ENCODE results near the gene TNRC6A.

Gene TNRC6A

DNA sequence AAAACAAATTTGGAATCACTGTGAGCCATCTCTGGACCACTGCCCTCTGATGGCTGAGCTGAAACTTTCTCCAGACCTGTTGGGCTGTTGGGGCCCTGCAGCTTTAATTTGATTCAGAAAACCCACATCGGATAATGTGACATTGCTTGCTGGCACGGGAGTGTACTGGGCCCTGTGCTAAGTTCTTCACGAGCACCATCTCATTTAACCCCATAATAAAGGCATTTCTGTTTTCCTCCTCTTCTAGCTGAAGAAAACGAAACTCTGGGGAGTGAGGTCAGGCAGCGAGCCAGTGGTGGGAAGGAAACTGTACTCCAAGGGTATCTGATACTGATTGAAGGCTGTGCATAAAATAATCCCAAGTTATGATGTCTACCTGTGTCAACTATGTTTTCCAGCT, 34.5 kb upstream of the TNRC6A start:
- H3K79me2 ChIP-seq (ENCODE audit: insufficient read depth, low read length), result no peaks in the 10 kb centered on the region
- no peak overlapping the region for H3K9ac ChIP-seq (ENCODE audit: low read depth, low read length, poor library complexity, severe bottlenecking)
- no peaks in the 10 kb centered on the region for H3K36me3 ChIP-seq (ENCODE audit: insufficient read depth, low read length)
- H3K9me2 ChIP-seq (replicated peaks; ENCODE audit: low read depth, low read length), result no peaks in the 10 kb centered on the region
- H2AFZ ChIP-seq (ENCODE audit: low read length), result no peak overlapping the region
- H3K4me2 ChIP-seq (ENCODE audit: low read depth, low read length, poor library complexity, severe bottlenecking), result no peak overlapping the region
- H3K27me3 ChIP-seq (ENCODE audit: insufficient read depth, low read length, poor library complexity, severe bottlenecking), result no peaks in the 10 kb centered on the region
- no peaks in the 10 kb centered on the region for H3F3A ChIP-seq (ENCODE audit: low read depth)
- no peaks in the 10 kb centered on the region for H3K9me3 ChIP-seq (ENCODE audit: insufficient read depth, low read depth, low read length)
- no peak overlapping the region for H3K4me3 ChIP-seq (ENCODE audit: low read length, poor library complexity, severe bottlenecking)
- TF ChIP-seq CTCF (conservative IDR thresholded peaks at IDR 0.05; ENCODE audit: low read length), result no peak
- TF ChIP-seq EZH2phosphoT487 (IDR thresholded peaks at IDR 0.05; ENCODE audit: borderline replicate concordance), result no peak
- H4K20me1 ChIP-seq (ENCODE audit: insufficient read depth, low read length, poor library complexity, severe bottlenecking), result no peaks in the 10 kb centered on the region
- no peaks in the 10 kb centered on the region for H3K4me1 ChIP-seq (ENCODE audit: insufficient read depth, low read length, poor library complexity, severe bottlenecking)

DNA sequence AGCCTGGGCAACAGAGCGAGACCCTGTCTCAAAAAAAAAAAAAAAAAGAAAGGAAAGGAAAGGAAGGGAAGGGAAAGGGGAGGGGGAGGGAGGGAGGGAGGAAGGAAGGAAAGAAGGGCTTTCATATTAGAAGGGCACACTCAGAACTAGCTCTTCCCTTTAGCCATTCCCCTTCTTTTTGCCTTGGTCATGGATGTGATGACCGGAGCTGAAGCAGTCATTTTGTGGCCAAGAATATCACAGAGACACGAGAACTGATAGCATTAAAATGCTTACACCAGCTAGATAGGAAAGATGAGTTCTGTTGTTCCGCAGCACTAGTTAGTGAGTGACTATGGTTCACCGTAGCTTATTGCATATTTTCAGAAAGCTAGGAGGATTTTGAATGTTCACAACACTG, 32.8 kb upstream of the TNRC6A start:
- Histone ChIP-seq H3K4me1 (ENCODE audit: insufficient read depth, low read length, poor library complexity, severe bottlenecking) (no peaks in the 10 kb centered on the region), H3F3A (ENCODE audit: low read depth) (no peaks in the 10 kb centered on the region), H3K27me3 (ENCODE audit: insufficient read depth, low read length, poor library complexity, severe bottlenecking) (no peaks in the 10 kb centered on the region), H3K4me2 (ENCODE audit: low read depth, low read length, poor library complexity, severe bottlenecking) (no peak overlapping the region), H3K9me2 (replicated peaks; ENCODE audit: low read depth, low read length) (no peaks in the 10 kb centered on the region), H2AFZ (ENCODE audit: low read length) (no peak overlapping the region), H3K79me2 (ENCODE audit: insufficient read depth, low read length) (no peaks in the 10 kb centered on the region), H3K9me3 (ENCODE audit: insufficient read depth, low read depth, low read length) (no peaks in the 10 kb centered on the region), H4K20me1 (ENCODE audit: insufficient read depth, low read length, poor library complexity, severe bottlenecking) (no peaks in the 10 kb centered on the region), H3K9ac (ENCODE audit: low read depth, low read length, poor library complexity, severe bottlenecking) (no peak overlapping the region), H3K4me3 (ENCODE audit: low read length, poor library complexity, severe bottlenecking) (no peak overlapping the region), H3K36me3 (ENCODE audit: insufficient read depth, low read length) (no peaks in the 10 kb centered on the region)
- TF ChIP-seq CTCF (conservative IDR thresholded peaks at IDR 0.05; ENCODE audit: low read length), result no peak
- TF ChIP-seq EZH2phosphoT487 (IDR thresholded peaks at IDR 0.05; ENCODE audit: borderline replicate concordance), result no peak

- Histone ChIP-seq H3K36me3 (ENCODE audit: insufficient read depth, low read length) (no peaks in the 10 kb centered on the region), H3K9ac (ENCODE audit: low read depth, low read length, poor library complexity, severe bottlenecking) (no peak overlapping the region)
- no peak for TF ChIP-seq EZH2phosphoT487 (IDR thresholded peaks at IDR 0.05; ENCODE audit: borderline replicate concordance)
- TF ChIP-seq CTCF (conservative IDR thresholded peaks at IDR 0.05; ENCODE audit: low read length), result no peak
Measured at GRCh38 chr16:24698308-24698707, 31.1 kb upstream of the TNRC6A start.

More at GRCh38 chr16:24698308-24698707, 31.1 kb upstream of the TNRC6A start:
- no peaks in the 10 kb centered on the region for H4K20me1 ChIP-seq (ENCODE audit: insufficient read depth, low read length, poor library complexity, severe bottlenecking)
- H3K4me1 ChIP-seq (ENCODE audit: insufficient read depth, low read length, poor library complexity, severe bottlenecking), result no peaks in the 10 kb centered on the region
- H2AFZ ChIP-seq (ENCODE audit: low read length), result no peak overlapping the region
- H3K79me2 ChIP-seq (ENCODE audit: insufficient read depth, low read length), result no peaks in the 10 kb centered on the region
- H3K27me3 ChIP-seq (ENCODE audit: insufficient read depth, low read length, poor library complexity, severe bottlenecking), result no peaks in the 10 kb centered on the region
- H3K4me3 ChIP-seq (ENCODE audit: low read length, poor library complexity, severe bottlenecking), result no peak overlapping the region
- no peaks in the 10 kb centered on the region for H3K9me2 ChIP-seq (replicated peaks; ENCODE audit: low read depth, low read length)
- no peaks in the 10 kb centered on the region for H3K9me3 ChIP-seq (ENCODE audit: insufficient read depth, low read depth, low read length)
- H3K4me2 ChIP-seq (ENCODE audit: low read depth, low read length, poor library complexity, severe bottlenecking), result no peak overlapping the region
- H3F3A ChIP-seq (ENCODE audit: low read depth), result no peaks in the 10 kb centered on the region
